IMR-90 (cell line): ENCODE results near the gene FNIP1. TPM values are rescaled to one million over a fixed set of nuclear protein-coding genes. Genes with fewer than 3 reads are reported as not detected.

Source experiments
- ATAC-seq: fragments of 200-7000 bp; cut with Tn5 transposase; 2 replicates; pipeline ENCODE4 v1.9.1; 2020; ENCODE audit warnings: low read depth, mild to moderate bottlenecking, moderate library complexity
- BruUV-seq: library from RNA; stranded (reverse); fragments of 400-500 nt; replicated peaks from 2 replicates; lab custom pipeline; 2021; lab: Mats Ljungman, UMichigan
- CTCF ChIA-PET: fragments of 300-600 bp; formaldehyde crosslinking; extraction: SDS; loops from one replicate; lab custom pipeline; 2021; ENCODE audit warnings: antibody characterized with exemption; lab: Yijun Ruan, JAX
- POLR2A ChIA-PET: fragments of 300-600 bp; sonication (Branson Sonifier 250); formaldehyde crosslinking; loops from one replicate; lab custom pipeline; 2022; ENCODE audit warnings: antibody characterized with exemption; ENCODE audit not compliant: unreplicated experiment; lab: Charles Lee
- DNase-seq: peaks from one replicate; pipeline ENCODE4 v3.0.0; 2013
- H2AFZ ChIP-seq: replicated peaks from 2 replicates; pipeline ENCODE3; 2013; ENCODE audit warnings: low read length, mild to moderate bottlenecking; ENCODE audit not compliant: poor library complexity
- H2AK5ac ChIP-seq: 2 replicates; pipeline ENCODE4 v1.6.1; 2013; ENCODE audit warnings: low read depth, low read length, inconsistent platforms
- H2AK9ac ChIP-seq: replicated peaks from 2 replicates; pipeline ENCODE3; 2013; ENCODE audit warnings: mild to moderate bottlenecking, low read depth, low read length, moderate library complexity; ENCODE audit not compliant: poor library complexity
- H2BK120ac ChIP-seq: 2 replicates; pipeline ENCODE4 v1.6.1; 2013; ENCODE audit warnings: low read depth, low read length, inconsistent platforms
- H2BK15ac ChIP-seq: 3 replicates; pipeline ENCODE4 v1.6.1; 2013; ENCODE audit warnings: low read depth, low read length, inconsistent platforms
- H2BK20ac ChIP-seq: 2 replicates; pipeline ENCODE4 v1.6.1; 2013; ENCODE audit warnings: low read depth, mild to moderate bottlenecking, inconsistent platforms, low read length, moderate library complexity
- H2BK5ac ChIP-seq: 2 replicates; pipeline ENCODE4 v1.6.1; 2013; ENCODE audit warnings: mild to moderate bottlenecking, low read depth, low read length, inconsistent platforms; ENCODE audit not compliant: poor library complexity, severe bottlenecking
- H3K14ac ChIP-seq: replicated peaks from 2 replicates; pipeline ENCODE4 v1.6.1; 2013; ENCODE audit warnings: low read depth, low read length, inconsistent platforms
- H3K18ac ChIP-seq: 2 replicates; pipeline ENCODE4 v1.6.1; 2013; ENCODE audit warnings: low read depth, low read length, control low read depth
- H3K23ac ChIP-seq: 2 replicates; pipeline ENCODE4 v1.6.1; 2013; ENCODE audit warnings: low read depth, low read length, inconsistent platforms
- H3K27ac ChIP-seq: 2 replicates; pipeline ENCODE4 v1.5.1; 2013; ENCODE audit warnings: mild to moderate bottlenecking, control low read depth, low read length; ENCODE audit not compliant: insufficient read depth
- H3K27me3 ChIP-seq: 2 replicates; pipeline ENCODE4 v1.6.1; 2013; ENCODE audit warnings: low read length; ENCODE audit not compliant: control insufficient read depth, insufficient read depth
- H3K36me3 ChIP-seq: 2 replicates; pipeline ENCODE4 v1.6.1; 2013; ENCODE audit warnings: low read length, mixed read lengths; ENCODE audit not compliant: control insufficient read depth, insufficient read depth
- H3K4ac ChIP-seq: 2 replicates; pipeline ENCODE4 v1.6.1; 2013; ENCODE audit warnings: low read depth, low read length, inconsistent platforms
- H3K4me1 ChIP-seq: 2 replicates; pipeline ENCODE4 v1.6.1; 2013; ENCODE audit warnings: low read length, mixed read lengths; ENCODE audit not compliant: control insufficient read depth, insufficient read depth
- H3K4me2 ChIP-seq: 2 replicates; pipeline ENCODE4 v1.6.1; 2013; ENCODE audit warnings: low read depth, mild to moderate bottlenecking, control low read depth, low read length, moderate library complexity
- H3K4me3 ChIP-seq: 2 replicates; pipeline ENCODE4 v1.5.1; 2013; ENCODE audit warnings: low read depth, mild to moderate bottlenecking, control low read depth, low read length, moderate library complexity; ENCODE audit not compliant: insufficient read depth
- H3K56ac ChIP-seq: 2 replicates; pipeline ENCODE4 v1.6.1; 2013; ENCODE audit warnings: low read length, inconsistent platforms; ENCODE audit not compliant: insufficient read depth; ENCODE audit errors: extremely low read depth
- H3K79me1 ChIP-seq, 2 experiments: 2 replicates each; pipeline ENCODE4 v1.6.1; 2013; ENCODE audit warnings: low read length in 2 of 2, inconsistent platforms in 1 of 2, low read depth in 1 of 2
- H3K9ac ChIP-seq: 2 replicates; pipeline ENCODE4 v1.6.1; 2013; ENCODE audit warnings: low read depth, low read length, control low read depth
- H3K9me1 ChIP-seq: 2 replicates; pipeline ENCODE4 v1.6.1; 2013; ENCODE audit warnings: low read length, inconsistent platforms; ENCODE audit not compliant: insufficient read depth
- H3K9me3 ChIP-seq: 2 replicates; pipeline ENCODE4 v1.6.1; 2013; ENCODE audit warnings: low read length; ENCODE audit not compliant: control insufficient read depth, insufficient read depth
- H4K20me1 ChIP-seq: 2 replicates; pipeline ENCODE4 v1.6.1; 2013; ENCODE audit warnings: low read length, inconsistent platforms; ENCODE audit not compliant: insufficient read depth
- H4K5ac ChIP-seq: 2 replicates; pipeline ENCODE4 v1.6.1; 2013; ENCODE audit warnings: mild to moderate bottlenecking, low read depth, low read length, control low read depth
- H4K8ac ChIP-seq, 2 experiments: 2 replicates each; pipeline ENCODE4 v1.6.1; 2013; ENCODE audit warnings: low read depth in 2 of 2, low read length in 2 of 2, control low read depth in 1 of 2, inconsistent platforms in 1 of 2
- H4K91ac ChIP-seq: 2 replicates; pipeline ENCODE4 v1.6.1; 2013; ENCODE audit warnings: low read depth, low read length, inconsistent platforms; ENCODE audit not compliant: insufficient read depth
- CEBPB ChIP-seq: IDR thresholded peaks from 2 replicates; pipeline ENCODE4 v1.6.1; 2012; ENCODE audit warnings: low read depth, low read length, improper control_type of control experiment
- NFE2L2 ChIP-seq: fragments of 150-350 bp; IDR thresholded peaks from 2 replicates; pipeline ENCODE4 v1.6.1; 2016; ENCODE audit warnings: low read depth, mild to moderate bottlenecking, low read length
- RCOR1 ChIP-seq: IDR thresholded peaks from 2 replicates; pipeline ENCODE4 v1.6.1; 2012; ENCODE audit warnings: mild to moderate bottlenecking, low read length, improper control_type of control experiment; ENCODE audit not compliant: insufficient replicate concordance
- SMC3 ChIP-seq: fragments of 150-350 bp; IDR thresholded peaks from 2 replicates; pipeline ENCODE4 v1.6.1; 2016; ENCODE audit warnings: low read depth, mild to moderate bottlenecking, antibody characterized with exemption, low read length, moderate library complexity
- WGBS, 2 experiments: methylation state at CpG; one replicate each; pipeline versions ENCODE4 v1.1.5 to v1.1.7; 2013; ENCODE audit warnings: missing lambda C conversion rate in 2 of 2; ENCODE audit not compliant: insufficient read length in 1 of 2; ENCODE audit errors: extremely low coverage in 2 of 2; 5-methylcytosine and 5-hydroxymethylcytosine counted together
- dilution Hi-C: fragments of 300-500 bp; cut with HindIII; formaldehyde crosslinking; loops from one replicate; pipeline ENCODE4 v1.14.3; 2018; ENCODE audit warnings: low sequenced_read_pairs; ENCODE audit not compliant: unreplicated experiment
- in situ Hi-C: fragments of 300-500 bp; cut with MboI; formaldehyde crosslinking; loops from 3 replicates; pipeline ENCODE4 v1.14.3; 2019; ENCODE audit warnings: low sequenced_read_pairs, inconsistent platforms, mixed read lengths
- intact Hi-C: fragments of 100-400 bp; cut with micrococcal nuclease; formaldehyde crosslinking; loops from 2 replicates; pipeline ENCODE4 v1.10.0; 2022
- polyA plus RNA-seq, 3 experiments: library from polyadenylated mRNA; depleted of rRNA; stranded (reverse); fragments of >200 nt; gene quantifications; 2 replicates each; pipeline ENCODE4 v1.2.3, GENCODE V29; 2012; ENCODE audit warnings: low replicate concordance in 1 of 3
- total RNA-seq: library from RNA; depleted of rRNA; stranded (reverse); fragments of >200 nt; gene quantifications from 2 replicates; pipeline ENCODE4 v1.2.3, GENCODE V29; 2012
- TF ChIP-seq, protein P1 (sequence below): fragments of 150-350 bp; IDR thresholded peaks from 2 replicates; pipeline ENCODE4 v1.6.1; 2016; ENCODE audit warnings: low read depth, mild to moderate bottlenecking, low read length, moderate library complexity, borderline replicate concordance

The FNIP1 gene
- total and polyA plus RNA-seq, 2 of the 4 experiments (the other 2 are of a cell fraction) = 5.6 to 34.1 TPM

GRCh38 chr5:131771692-131772091 is 25.1 kb downstream of the FNIP1 start:
- no peak overlapping the region for H4K8ac ChIP-seq
- H2AFZ ChIP-seq = no peak overlapping the region
- H3K9me1 ChIP-seq = peaks cover 3% of the 10 kb centered on the region; the same call in 1 of the 2 replicates
- WGBS, 2 experiments = 93% methylated on average over 2 of the region's 4 CpGs; no CpG with 5 or more reads in 1 of the 2 experiments
- dilution Hi-C loops = no loop called here
- H2AK9ac ChIP-seq = no peak overlapping the region
- no peak overlapping the region for H3K23ac ChIP-seq
- H2BK120ac ChIP-seq = no peak overlapping the region
- H3K9ac ChIP-seq = no peak overlapping the region
- H3K79me1 ChIP-seq = peaks cover 13 to 65% of the 10 kb centered on the region in 2 experiments
- H3K14ac ChIP-seq = no peak overlapping the region
- TF ChIP-seq SMC3 = no peak
- TF ChIP-seq NFE2L2 = no peak
- TF ChIP-seq, protein P1, sequence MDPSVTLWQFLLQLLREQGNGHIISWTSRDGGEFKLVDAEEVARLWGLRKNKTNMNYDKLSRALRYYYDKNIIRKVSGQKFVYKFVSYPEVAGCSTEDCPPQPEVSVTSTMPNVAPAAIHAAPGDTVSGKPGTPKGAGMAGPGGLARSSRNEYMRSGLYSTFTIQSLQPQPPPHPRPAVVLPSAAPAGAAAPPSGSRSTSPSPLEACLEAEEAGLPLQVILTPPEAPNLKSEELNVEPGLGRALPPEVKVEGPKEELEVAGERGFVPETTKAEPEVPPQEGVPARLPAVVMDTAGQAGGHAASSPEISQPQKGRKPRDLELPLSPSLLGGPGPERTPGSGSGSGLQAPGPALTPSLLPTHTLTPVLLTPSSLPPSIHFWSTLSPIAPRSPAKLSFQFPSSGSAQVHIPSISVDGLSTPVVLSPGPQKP = no peak
- TF ChIP-seq CEBPB = no peak
- no peak for TF ChIP-seq RCOR1
- no peaks in the 10 kb centered on the region for H3K27me3 ChIP-seq
- in situ Hi-C loops = no loop called here
- ChIA-PET CTCF (no interaction called here), POLR2A (no interaction called here)
- H3K4me3 ChIP-seq = no peak overlapping the region
- H4K20me1 ChIP-seq = peaks cover 78% of the 10 kb centered on the region
- ATAC-seq = no peak
- no peak overlapping the region for H2BK15ac ChIP-seq
- no peak overlapping the region for H2BK5ac ChIP-seq
- DNase-seq = no peak
- intact Hi-C loops = no loop called here
- H2AK5ac ChIP-seq = no peak overlapping the region
- H3K56ac ChIP-seq = no peak overlapping the region
- H3K4me2 ChIP-seq = no peak overlapping the region
- H4K5ac ChIP-seq = no peak overlapping the region
- H4K91ac ChIP-seq = no peak overlapping the region
- BruUV-seq = no TSS peak
- no peaks in the 10 kb centered on the region for H3K9me3 ChIP-seq
- H3K36me3 ChIP-seq = no peaks in the 10 kb centered on the region
- H3K4ac ChIP-seq = no peak overlapping the region
- peaks cover 3% of the 10 kb centered on the region; the same call in 1 of the 2 replicates for H3K4me1 ChIP-seq
- H3K18ac ChIP-seq = no peak overlapping the region
- H3K27ac ChIP-seq = no peak overlapping the region
- H2BK20ac ChIP-seq = no peak overlapping the region
